GM21515 (cell line): ENCODE data around the gene MORF4L2.
"Not testable (repeated sequence)": the region's sequence is repeated elsewhere in the genome, so short reads cannot be mapped to it uniquely, and the experiment has no call there.

Source experiments
- ATAC-seq: cut with Tn5 transposase; IDR thresholded peaks from one replicate; pipeline ENCODE4 v1.9.1; 2021; ENCODE audit not compliant: unreplicated experiment

MORF4L2 gene

DNA sequence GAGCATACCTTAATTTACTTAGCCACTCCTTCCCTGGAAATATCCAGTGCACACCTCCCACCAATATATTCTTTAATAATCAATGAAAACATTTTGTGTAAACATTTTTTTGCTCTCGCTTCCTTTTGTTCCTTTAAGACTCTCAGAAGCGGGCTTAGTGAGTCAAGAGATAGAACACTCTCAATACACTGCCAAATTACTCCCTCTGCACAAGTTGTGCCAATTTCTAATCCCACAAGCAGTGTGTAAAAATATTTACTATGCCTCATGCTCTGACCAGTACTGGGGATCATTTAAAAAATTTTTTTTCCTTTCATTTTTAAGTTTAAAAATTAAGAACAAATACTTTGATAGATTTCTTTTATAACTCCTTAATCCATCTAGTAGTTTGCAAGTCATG is 5.1 kb downstream of the MORF4L2 start:
- ATAC-seq, result no peak

DNA sequence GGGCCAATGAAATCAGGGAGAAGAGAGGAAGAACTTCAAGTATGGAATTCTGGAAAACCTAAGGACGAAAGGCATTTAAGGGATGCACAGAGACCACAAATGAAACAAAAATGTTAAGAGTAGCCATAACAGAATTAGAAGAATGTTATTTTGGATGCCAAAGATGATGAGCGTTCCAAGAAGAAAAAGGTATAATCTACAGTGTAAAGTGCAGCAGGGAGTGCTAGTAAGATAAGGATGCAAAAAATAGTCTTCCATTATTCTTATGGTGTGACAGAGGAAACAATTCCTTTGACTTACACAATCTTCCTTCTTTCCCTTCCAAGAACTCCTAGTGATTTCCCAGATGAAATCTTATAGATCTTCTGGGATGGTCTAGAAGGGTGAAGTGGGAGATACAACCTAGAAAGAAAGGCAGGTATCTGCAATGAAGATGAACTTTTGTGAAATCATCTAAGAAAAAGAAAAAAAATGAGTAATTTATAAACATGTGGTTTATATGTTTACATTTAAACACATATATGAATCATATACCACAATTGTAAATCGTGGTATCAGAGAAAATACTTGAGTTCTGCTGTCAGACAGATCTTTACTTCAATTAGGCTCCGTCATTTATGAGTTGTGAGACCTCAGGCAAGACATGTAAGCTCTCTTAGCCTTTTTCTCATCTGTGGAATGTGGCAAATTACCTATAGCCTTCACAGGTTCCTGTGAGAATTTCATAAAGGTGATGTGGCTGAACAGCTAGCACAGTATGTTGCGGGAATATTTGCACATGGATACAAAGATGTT is 8.1 kb downstream of the MORF4L2 start:
- no peak for ATAC-seq

DNA sequence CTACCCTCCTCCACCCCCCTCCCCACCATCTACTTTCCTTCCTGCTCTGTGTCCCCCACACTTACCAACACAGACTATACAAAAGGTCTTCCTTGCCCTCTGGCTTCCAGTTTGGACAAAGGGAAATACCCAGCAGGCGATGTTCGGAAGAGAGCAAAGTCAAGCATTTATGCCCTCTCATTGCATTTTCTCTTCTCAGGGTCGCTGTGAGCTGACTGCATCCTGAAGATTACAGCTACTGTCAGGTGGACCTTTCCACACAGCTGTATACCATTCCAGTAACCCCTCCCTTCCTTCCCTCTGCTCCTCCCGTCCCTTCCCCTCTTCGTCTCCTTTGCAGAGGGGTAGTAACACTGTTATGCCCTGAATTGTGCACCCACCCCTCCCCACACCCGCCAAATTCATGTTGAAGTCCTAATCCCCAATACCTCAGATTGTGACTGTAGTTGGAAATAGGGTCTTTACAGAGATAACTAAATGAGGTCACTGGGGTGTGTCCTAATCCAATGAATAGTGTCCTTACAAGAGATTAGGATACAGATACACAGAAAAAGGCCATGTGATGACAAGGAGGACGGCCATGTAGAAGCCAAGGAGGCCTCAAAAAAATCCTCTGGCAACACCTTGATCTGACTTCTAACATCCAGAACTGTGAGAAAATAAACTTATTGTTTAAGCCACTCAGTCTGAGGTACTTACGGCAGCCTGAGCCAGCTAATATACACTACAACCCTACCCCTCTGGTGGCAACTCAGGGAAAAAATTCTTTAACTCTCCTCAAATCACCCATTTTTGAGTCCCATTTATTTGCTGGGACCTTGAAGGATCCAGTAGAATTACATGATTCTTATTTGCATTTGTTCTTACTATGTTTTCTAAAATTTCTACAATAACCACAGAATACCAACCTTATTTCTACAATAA is 11.7 kb downstream of the MORF4L2 start:
- ATAC-seq, result no peak

DNA sequence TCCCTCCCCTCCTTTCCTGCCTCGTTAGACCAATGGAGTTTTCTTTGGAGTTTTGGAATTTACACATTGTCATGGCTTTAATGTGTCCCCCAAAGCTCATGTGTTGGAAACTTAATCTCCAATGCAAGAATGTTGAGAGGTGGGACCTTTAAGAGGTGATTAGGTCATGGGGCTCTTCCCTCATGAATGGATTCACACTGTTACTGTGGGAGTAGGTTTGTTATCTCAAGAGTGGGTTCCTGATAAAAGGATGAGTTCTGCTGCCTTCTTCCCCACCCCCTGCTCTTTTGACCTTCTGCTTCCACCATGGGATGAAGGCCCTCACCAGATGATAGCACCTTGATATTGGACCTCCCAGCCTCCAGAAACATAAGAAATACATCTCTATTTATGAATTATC is 16.8 kb downstream of the MORF4L2 start:
- ATAC-seq, result no peak

DNA sequence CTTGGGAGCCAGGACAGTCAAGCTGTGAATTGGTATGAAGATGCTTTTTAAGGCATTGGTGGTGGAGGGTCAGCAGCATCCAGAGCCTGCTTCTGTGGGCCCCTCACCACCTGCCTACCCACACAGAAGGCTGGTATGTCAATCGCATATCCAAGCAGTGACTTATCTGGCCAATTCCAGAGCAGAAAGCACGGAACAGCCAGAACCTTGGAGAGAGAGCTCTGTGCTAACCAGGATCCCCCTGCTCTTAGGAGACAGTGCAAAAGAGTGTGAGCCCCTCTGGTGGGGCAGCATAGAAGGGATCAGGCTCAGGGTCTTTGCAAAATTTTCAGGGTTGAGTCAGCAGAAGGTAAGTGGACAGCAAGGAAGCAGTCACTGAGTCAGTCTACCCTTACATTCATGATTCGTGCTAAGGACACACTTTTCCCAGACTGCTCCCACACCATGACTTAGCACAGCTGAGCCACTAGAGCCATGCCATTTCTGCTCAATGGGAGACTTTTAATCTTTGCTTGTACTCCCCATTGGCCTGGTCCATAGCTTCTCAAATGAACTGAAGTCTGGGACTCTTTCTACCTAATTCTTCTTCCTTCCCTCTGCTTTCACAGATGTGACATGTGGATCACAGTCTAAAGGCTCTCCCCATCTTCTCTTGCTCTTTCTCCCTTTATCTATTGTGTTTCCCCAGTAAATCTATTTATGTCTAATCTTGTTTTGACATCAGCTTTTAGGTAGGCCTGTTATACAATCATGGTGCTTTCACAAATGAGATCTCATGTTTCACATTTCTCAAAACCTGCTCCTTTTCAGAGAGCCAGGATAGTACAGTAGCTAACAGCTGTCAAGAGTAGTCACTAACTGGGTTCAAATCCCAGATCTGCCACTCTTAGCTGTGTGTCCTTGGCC is 20.0 kb downstream of the MORF4L2 start:
- no peak for ATAC-seq

DNA sequence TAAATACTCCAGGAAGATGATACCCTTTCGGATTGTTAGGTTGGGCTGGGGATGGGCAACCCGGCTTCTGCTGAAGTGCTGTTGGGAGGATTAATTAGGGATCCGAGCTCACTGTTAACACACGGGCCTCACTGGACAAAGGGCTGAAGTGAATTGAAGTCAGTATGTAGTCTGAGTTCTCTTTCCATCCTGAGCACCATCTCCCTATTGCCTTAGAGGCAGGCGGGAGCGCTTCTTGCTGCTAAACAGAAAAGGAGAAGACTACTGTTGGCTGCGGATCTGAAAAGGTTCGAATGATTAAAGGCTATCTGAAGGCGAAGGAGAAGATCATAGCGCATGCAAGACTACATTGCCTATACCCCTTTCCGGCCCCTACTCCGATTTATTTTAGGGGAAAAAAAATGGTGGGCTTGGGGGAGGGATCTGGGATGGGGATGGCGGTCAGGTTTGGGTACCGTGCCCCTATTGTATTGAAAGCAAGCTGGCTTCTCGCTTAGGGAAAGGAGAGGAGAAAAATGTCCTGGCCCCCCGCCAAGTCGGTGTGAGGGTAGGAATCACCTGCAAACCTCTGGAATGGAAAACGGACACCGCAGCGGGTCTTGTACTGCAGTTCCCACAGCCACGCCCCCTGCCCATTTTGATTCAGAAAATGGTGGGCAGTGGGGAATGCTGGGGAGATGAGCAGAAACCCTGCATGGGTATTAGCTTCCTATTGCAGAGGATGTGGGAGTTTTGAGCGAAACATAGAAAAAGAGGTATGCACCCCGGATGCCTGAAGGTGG is 22.3 kb downstream of the MORF4L2 start:
- no peak for ATAC-seq

DNA sequence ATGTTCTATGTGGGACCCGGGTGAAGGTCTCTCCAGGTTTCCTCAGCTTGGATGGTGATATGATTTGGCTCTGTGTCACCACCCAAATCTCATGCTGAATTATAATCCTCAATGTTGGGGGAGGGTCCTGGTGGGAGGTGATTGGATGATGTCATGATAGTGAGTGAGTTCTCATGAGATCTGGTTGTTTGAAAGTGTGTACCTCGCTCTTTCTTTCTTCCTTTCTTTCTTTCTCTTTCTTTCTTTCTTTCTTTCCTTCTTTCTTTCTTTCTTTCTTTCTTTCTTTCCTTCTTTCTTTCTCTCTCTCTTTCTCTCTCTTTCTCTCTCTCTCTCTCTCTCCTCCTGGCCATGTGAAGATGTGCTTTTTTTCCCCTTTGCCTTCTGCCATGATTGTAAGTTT is 27.0 kb downstream of the MORF4L2 start:
- ATAC-seq, result not testable (repeated sequence)

DNA sequence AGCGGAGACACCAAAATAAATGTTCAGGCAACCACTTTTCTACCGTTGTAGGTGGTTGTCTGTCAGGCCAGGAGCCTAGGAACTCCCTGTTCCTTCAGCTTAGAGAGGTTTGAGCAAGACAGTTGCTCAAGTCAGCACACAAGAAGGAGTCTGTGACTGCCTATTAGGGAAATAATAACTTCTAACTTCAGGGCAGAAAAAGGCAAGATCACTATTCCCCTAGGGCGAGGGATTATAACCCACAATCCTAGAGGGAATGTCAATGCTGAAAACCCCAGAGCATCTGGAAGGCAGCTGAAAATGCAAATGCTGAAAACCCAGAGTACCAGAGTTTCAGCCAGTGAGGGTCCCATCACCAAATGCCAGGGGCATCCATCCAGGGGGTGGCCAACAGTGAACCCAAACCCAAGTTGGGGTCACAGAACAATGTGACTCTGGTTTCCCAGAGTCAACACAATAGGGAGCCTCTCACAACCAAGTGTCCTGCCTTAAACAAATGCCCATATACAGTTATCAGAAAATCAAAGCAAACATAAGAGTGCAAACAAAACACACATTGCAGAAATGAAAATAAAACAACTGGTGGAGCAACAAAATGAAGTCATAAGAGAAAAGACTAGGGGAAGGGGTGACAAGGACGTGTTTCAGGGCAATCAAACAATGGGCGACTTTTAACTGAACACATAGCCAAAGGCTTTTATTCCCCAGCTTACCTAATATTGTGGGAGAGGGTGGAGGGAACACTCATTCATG is 27.6 kb downstream of the MORF4L2 start:
- ATAC-seq, result no peak

DNA sequence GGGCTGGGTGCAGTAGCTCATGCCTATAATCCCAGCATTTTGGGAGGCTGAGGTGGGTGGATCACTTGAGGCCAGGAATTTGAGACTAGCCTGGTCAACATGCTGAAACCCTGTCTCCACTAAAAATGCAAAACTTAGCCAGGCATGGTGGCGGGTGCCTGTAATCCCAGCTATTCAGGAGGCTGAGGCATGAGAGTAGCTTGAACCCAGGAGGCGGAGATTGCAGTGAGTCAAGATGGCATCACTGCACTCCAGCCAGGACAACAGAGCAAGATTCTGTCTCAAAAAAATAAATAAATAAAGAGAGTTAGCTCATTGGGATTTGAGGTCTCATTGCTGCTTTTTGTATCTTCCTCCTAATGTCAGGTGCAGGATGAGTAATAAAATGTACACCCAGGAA is 29.4 kb downstream of the MORF4L2 start:
- not testable (repeated sequence) for ATAC-seq

DNA sequence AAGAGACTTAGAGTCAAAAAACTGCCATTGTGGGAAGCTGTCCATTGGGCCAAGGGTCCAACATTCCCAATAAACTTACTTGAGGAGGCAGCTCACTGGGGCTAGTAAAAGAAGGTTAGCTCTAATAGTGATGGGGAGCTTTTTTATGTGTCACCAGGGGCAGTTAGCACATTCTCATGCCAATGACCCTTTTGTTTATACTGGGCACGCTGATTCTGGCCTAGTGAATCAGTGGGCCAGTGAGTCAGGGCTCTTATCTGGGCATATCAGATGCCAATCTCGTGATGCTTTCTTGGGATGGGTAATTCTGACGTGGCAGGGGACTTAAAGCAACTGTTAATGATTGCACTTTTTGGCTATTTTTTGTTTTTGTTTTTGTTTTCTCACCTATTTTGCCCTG is 29.9 kb downstream of the MORF4L2 start:
- no peak for ATAC-seq

DNA sequence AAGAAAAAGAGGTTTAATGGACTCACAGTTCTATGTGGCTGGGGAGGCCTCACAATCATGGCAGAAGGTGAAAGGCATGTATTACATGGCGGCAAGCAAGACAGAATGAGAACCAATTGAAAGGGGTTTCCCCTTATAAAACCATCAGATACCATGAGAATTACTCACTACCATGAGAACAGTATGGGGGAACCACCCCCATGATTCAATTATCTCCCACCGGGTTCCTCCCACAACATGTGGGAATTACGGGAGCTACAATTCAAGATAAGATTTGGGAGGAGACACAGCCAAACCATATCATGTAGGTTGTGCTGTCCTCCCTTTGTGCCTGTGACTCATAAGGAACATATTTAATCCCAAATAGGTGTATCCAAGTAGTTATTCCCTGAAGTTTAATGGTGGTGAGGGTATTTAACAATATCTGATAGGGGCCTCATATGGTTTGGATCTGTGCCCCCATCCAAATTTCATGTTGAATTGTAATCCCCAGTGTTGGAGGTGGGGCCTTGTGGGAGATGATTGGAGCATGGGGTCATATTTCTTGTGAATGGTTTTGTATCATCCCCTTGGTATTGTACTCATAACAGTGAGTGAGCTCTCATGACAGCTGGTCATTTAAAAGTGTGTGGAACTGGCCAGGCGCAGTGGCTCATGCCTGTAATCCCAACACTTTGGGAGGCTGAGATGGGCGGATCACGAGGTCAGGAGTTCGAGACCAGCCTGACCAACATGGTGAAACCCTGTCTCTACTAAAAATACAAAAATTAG is 31.1 kb downstream of the MORF4L2 start:
- ATAC-seq, result not testable (repeated sequence)

DNA sequence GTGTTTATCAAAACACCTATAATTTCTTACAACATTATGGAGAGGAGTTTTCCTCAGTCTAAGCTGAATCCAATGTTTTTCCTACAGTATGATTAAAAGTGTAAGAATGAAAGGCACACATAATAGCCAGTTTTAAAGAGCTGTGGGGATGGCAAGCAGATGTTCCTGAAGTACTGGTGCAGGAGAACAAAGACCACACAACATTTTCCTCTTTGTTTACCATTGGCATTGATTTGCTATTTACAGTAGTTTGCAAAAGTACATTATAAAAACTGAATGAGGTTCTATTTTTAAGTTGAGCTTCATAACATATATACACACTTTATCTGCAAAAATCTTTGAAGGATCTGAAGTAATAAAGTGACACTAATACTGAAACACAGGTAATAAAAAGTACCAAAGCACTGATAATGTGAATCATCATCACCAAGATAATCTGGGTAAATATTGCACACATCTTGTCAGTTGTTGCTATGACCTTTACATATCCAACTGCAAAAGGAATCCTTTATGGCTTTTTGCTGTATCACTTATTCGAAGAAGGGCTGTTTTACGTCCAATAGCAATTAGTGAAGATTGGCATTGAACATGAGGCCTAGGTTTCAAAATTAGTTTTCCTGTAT is 35.2 kb downstream of the MORF4L2 start:
- ATAC-seq, result no peak

DNA sequence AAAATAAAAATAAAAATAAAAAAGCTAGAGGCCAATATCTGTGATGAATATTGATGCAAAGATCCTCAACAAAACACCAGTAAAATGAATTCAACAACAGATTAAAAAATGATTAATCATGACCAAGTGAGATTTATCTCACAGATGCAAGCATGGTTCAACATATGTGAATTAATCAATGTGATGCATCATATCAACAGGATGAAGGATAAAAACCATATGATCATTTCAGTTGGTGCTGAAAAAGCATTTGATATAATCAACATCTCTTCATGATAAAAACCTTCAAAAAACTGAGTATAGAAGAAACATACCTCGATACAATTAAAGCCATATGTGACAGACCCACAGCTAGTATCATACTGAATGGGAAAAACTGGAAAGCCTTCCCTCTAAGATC is 38.9 kb downstream of the MORF4L2 start:
- no peak for ATAC-seq

DNA sequence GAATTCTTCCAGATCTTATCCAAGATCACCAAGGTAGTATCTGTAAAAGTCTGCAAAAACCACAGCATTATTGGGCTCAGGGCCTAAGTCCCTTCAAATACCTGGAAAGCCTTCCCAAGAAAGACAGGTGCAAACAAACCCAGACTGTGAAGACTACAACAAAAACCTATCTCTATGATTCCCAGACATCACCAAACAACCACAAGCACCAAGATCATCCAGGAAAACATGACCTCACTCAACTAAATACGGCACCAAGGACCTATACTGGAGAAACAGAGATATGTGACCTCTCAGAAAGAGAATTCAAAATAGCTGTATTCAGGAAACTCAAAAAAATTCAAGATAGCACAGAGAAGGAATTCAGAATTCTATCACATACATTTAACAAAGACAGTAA is 42.4 kb downstream of the MORF4L2 start:
- ATAC-seq, result no peak

DNA sequence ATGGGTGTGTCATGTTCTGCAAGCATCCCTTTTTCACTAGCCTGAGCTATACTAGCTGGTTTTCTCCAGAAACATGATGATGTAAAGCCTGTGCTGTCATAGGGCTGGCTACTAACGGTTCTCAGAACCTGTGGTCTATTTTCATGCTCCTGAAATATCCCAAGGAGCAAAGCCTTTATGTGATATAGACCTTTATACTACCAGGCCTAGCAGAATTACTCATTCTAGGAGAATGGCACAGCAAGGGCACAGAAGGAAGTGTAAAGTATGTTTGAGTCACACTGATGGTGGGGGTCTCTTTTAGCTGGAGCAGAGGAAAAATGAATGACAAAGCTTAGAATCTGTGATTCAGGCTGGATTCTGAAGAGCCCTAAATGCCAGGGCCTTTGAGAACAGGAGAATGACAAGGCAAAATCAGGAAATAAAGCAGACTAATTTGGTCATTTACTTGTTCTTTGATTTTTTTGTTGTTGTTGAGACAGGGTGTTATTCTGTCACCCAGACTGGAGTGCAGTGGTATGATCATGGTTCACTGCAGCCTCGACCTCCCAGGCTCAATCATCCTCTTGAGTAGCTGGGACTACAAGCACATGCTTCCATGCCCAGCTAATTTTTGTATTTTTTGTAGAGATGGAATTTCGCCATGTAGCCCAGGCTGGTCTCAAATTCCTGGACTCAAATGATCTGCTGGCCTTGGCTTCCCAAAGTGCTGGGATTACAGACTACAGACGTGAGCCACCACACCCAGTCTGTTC is 45.9 kb downstream of the MORF4L2 start:
- ATAC-seq, result no peak

DNA sequence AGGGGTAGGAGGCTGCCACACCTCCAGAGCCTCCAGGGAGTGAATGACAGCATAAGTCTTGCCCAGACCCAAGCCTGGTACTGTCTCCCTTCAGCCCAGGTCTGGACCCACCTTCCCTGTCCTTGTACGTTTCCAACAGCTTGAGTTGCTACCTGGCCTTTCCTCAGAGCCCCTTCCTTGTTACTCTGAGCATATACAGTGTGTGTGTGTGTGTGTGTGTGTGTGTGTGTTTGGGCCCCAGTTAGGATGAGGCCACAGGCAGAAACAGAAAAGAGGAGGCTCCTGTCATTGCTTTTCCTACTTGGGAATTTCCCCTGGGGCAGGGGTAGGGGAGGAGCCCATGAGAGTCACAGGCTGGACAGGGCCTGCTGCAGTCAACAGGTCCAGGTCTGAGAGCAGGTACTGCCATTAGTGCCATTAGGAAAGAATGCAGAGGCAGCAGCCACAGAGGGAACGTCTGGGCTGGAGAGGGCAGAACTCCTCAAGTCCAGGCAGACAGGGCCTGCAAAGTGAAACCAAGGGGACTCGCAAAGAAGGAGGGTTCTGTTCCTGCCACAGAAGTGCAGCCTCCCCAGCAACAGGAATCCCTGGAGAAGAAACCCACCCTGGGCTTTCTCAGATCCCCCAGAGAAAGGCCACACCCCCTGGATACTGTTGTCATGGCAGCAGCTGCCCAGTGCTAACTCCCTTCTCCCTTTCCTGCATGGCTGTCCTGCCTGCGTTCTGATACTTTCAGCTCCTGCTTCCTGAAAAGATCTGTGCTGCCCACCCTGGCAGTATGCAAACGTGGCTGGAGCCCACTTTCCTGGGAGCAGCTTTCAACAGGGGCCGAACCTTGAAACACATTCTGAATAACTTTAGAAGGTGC is 47.8 kb downstream of the MORF4L2 start:
- ATAC-seq, result not testable (repeated sequence)
